ENCODE measurements around the gene FRYL.
"Not testable (repeated sequence)": the region's sequence is repeated elsewhere in the genome, so short reads cannot be mapped to it uniquely, and the experiment has no call there.

DNA sequence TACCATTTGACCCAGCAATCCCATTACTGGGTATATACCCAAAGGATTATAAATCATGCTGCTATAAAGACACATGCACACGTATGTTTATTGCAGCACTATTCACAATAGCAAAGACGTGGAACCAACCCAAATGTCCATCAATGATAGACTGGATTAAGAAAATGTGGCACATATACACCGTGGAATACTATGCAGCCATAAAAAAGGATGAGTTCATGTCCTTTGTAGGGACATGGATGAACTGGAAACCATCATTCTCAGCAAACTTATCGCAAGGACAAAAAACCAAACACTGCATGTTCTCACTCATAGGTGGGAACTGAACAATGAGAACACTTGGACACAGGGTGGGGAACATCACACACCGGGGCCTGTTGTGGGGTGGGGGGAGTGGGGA is 34.9 kb downstream of the FRYL start:
- TF ChIP-seq, protein P1, sequence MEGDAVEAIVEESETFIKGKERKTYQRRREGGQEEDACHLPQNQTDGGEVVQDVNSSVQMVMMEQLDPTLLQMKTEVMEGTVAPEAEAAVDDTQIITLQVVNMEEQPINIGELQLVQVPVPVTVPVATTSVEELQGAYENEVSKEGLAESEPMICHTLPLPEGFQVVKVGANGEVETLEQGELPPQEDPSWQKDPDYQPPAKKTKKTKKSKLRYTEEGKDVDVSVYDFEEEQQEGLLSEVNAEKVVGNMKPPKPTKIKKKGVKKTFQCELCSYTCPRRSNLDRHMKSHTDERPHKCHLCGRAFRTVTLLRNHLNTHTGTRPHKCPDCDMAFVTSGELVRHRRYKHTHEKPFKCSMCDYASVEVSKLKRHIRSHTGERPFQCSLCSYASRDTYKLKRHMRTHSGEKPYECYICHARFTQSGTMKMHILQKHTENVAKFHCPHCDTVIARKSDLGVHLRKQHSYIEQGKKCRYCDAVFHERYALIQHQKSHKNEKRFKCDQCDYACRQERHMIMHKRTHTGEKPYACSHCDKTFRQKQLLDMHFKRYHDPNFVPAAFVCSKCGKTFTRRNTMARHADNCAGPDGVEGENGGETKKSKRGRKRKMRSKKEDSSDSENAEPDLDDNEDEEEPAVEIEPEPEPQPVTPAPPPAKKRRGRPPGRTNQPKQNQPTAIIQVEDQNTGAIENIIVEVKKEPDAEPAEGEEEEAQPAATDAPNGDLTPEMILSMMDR (IDR thresholded peaks at IDR 0.05 in 4 of 5, conservative IDR thresholded peaks at IDR 0.05 in 1 of 5): not testable (repeated sequence)
- TF ChIP-seq POLR2A (IDR thresholded peaks at IDR 0.05): not testable (repeated sequence)
